Skeletal muscle tissue (tissue), 4 donors: ENCODE data around the gene APOD. TPM values are rescaled to one million over a fixed set of nuclear protein-coding genes. Genes with fewer than 3 reads are reported as not detected.

Experiments used
- H3K27ac ChIP-seq: one replicate; pipeline ENCODE4 v1.7.0; 2013; ENCODE audit warnings: mild to moderate bottlenecking, low read depth, low read length, inconsistent platforms
- H3K27me3 ChIP-seq, 3 donors: one replicate each; pipeline ENCODE4 v1.7.0; 2013; ENCODE audit warnings: low read length in 3 of 3; ENCODE audit not compliant: control insufficient read depth in 3 of 3, insufficient read depth in 3 of 3
- H3K36me3 ChIP-seq, 3 donors: one replicate each; pipeline ENCODE4 v1.7.0; 2013; ENCODE audit warnings: low read length in 3 of 3; ENCODE audit not compliant: control insufficient read depth in 3 of 3, insufficient read depth in 3 of 3
- H3K4me1 ChIP-seq, 3 donors: one replicate each; pipeline ENCODE4 v1.7.0; 2013; ENCODE audit warnings: low read length in 3 of 3, mild to moderate bottlenecking in 3 of 3; ENCODE audit not compliant: control insufficient read depth in 3 of 3, insufficient read depth in 3 of 3
- H3K4me3 ChIP-seq, 3 donors: one replicate each; pipeline ENCODE4 v1.7.0; 2013; ENCODE audit warnings: low read length in 3 of 3
- H3K9ac ChIP-seq, 3 donors: one replicate each; pipeline ENCODE4 v1.7.0; 2013; ENCODE audit warnings: low read length in 3 of 3, mild to moderate bottlenecking in 3 of 3, moderate library complexity in 2 of 3, low read depth in 1 of 3
- H3K9me3 ChIP-seq, 3 donors: one replicate each; pipeline ENCODE4 v1.7.0; 2013; ENCODE audit warnings: low read length in 3 of 3; ENCODE audit not compliant: control insufficient read depth in 3 of 3
- total RNA-seq: library from RNA; depleted of rRNA; stranded (reverse); fragments of >200 nt; gene quantifications from one replicate; pipeline ENCODE4 v1.2.3, GENCODE V29; 2014
- donor health status: Osteomylitis.

The APOD gene
- total RNA-seq, 1 donor from 2014 or later = 20.4 TPM

DNA sequence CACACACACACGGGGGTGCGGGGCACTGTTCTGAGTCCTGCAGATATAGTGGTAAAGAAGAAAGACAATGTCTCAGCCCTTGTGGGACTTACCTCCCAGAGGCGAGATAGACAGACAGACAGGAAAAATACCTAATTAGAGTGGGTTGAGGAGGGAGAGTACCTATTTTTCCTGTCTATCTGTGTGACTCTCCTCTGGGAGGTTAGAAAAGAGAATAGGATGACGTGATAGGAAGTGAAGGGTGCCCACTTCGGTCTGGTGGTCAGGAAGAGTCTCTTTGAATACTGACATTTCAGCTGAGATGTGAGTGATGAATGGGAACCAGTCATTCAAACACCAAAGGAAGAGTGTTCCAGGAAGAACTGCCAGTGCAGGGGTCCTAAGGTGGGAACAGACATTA is 4.1 kb upstream of the APOD start:
- H3K4me1 ChIP-seq = peaks cover 4 to 10% (median 9%) of the 10 kb centered on the region in 3 donors

DNA sequence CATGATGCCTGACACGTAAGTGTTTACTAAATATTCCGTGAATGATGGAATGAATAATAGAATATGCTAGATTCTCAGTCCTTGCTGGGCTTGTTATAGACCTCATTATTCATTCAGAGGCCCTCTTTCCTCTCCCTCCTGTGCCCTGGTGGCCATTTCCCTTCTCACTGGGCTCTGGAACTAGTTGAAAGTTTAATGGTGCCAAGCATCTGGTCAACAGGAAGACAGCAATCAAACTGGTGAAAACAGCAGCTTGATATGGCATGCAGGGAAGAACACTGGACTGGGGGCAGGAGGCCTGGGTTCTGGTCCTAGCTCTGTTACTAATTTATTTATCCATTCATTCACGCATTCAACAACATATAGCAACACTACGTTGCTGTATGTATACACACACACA is 3.7 kb upstream of the APOD start:
- no peak overlapping the region for H3K9ac ChIP-seq
- no peak overlapping the region for H3K4me3 ChIP-seq
- H3K27ac ChIP-seq = no peak overlapping the region
- H3K4me1 ChIP-seq = peaks cover 4 to 10% (median 9%) of the 10 kb centered on the region in 3 donors
- H3K27me3 ChIP-seq = no peaks in the 10 kb centered on the region
- H3K9me3 ChIP-seq = no peaks in the 10 kb centered on the region
- no peaks in the 10 kb centered on the region for H3K36me3 ChIP-seq

More for the DNA sequence above, 4.1 kb upstream of the APOD start:
- Histone ChIP-seq H3K4me3 (no peak overlapping the region), H3K27ac (no peak overlapping the region), H3K27me3 (no peaks in the 10 kb centered on the region), H3K9ac (no peak overlapping the region), H3K36me3 (no peaks in the 10 kb centered on the region), H3K9me3 (no peaks in the 10 kb centered on the region)

DNA sequence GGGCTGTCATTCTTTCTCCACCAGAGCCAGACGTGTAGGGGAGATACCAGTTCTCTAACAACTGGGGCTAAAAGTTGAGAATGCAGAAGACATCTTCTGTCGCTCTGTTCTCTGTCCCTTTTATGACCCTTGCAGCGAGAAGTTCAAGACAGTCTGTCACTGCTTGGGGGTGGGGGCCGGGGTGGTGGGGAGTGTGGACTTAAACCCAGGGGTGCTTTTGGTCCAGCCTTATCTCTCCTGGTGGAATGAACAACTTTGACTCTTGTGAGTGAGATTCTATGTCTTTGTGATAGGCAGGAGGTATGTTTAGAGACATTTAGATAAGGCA is 767 bp upstream of the APOD start:
- Histone ChIP-seq H3K27ac (peak overlapping the region; percentile 13), H3K4me3 (peak overlapping the region in 1 of 3 donors; percentile 10), H3K4me1 (peaks cover 12 to 20% (median 19%) of the 10 kb centered on the region in 3 donors), H3K27me3 (no peaks in the 10 kb centered on the region), H3K9me3 (no peaks in the 10 kb centered on the region), H3K36me3 (no peaks in the 10 kb centered on the region), H3K9ac (no peak overlapping the region)

- Histone ChIP-seq H3K9me3 (no peaks in the 10 kb centered on the region), H3K4me3 (peak overlapping the region in 2 of 3 donors; percentile 15 to 60), H3K4me1 (peaks cover 12 to 26% (median 19%) of the 10 kb centered on the region in 3 donors), H3K27ac (no peak overlapping the region), H3K27me3 (no peaks in the 10 kb centered on the region), H3K36me3 (peaks cover 0 to 2% (median 0%) of the 10 kb centered on the region in 3 donors), H3K9ac (no peak overlapping the region)
Measured at GRCh38 chr3:195582947-195583346, 793 bp downstream of the APOD start.

DNA sequence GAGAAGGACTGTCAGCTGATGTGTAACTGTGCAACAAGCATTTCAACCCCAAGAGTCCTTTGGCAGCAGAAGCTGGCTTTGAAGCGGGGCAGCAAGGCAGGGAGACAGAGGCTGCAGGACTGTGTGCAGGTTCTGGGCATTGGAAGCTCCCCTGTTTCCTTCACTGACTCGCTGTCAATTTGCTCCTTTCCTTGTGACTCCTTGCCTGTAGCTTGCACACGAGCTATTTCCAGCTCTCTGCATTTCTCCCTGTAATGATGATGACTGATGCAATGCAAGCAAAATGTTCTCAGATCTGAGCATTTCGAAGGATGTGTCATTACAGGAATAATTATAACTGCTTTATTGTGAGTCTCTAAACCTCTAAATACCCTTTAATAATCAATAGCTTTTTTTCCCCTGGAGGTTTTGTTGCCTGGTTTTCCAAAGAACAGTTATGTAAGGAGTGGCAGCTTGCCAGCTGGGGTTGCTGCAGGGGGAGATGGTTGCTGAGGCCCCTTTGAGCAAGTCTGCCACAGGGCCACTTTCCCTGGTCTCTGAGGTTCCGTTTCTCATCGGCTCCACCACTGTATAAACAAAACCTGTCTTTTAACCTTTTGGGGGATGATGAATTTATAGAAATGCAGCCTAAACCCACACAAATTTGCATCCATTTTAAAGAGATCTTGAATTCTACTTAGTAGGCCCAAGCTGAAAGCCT is 2.8 kb downstream of the APOD start:
- Histone ChIP-seq H3K36me3 (peaks cover 0 to 2% (median 0%) of the 10 kb centered on the region in 3 donors), H3K4me3 (peak overlapping the region in 1 of 3 donors; percentile 43), H3K9me3 (no peaks in the 10 kb centered on the region), H3K27me3 (no peaks in the 10 kb centered on the region), H3K4me1 (peaks cover 12 to 26% (median 19%) of the 10 kb centered on the region in 3 donors), H3K27ac (no peak overlapping the region), H3K9ac (peak overlapping the region in 2 of 3 donors; percentile 8 to 33)

GRCh38 chr3:195579281-195579680 is 4.5 kb downstream of the APOD start:
- Histone ChIP-seq H3K4me1 (peaks cover 13 to 25% (median 21%) of the 10 kb centered on the region in 3 donors), H3K9ac (no peak overlapping the region), H3K27me3 (no peaks in the 10 kb centered on the region), H3K36me3 (peaks cover 0 to 2% (median 0%) of the 10 kb centered on the region in 3 donors), H3K9me3 (no peaks in the 10 kb centered on the region), H3K4me3 (no peak overlapping the region), H3K27ac (no peak overlapping the region)

GRCh38 chr3:195578565-195578964 is 5.2 kb downstream of the APOD start:
- H3K27ac ChIP-seq = no peak overlapping the region
- no peaks in the 10 kb centered on the region for H3K9me3 ChIP-seq
- H3K27me3 ChIP-seq = no peaks in the 10 kb centered on the region
- H3K4me1 ChIP-seq = peaks cover 20 to 30% (median 25%) of the 10 kb centered on the region in 3 donors
- no peak overlapping the region for H3K4me3 ChIP-seq
- H3K36me3 ChIP-seq = peaks cover 0 to 3% (median 0%) of the 10 kb centered on the region in 3 donors
- H3K9ac ChIP-seq = no peak overlapping the region

DNA sequence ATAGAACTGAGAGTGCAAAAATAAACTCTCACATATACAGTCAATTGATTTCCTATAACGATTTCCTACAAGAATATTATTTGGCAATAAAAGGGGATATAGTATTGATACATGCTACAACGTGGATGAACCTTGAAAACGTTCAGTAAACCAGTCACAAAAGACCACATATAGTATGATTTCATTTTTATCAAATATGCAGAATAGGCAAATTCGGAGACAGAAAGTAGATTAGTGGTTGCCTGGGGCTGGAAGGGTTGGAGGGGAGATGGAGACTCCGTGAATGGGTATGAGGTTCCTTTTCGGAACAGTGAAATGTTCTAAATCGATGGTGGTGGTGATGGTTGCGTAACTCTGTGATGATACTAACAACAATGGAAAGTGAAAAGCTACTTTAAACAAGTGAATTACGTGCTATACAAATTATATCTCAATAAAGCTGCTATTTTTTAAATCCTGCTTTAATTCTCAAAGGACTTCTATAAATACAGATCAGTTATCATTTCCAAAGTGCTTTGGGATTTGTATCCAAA is 6.0 kb downstream of the APOD start:
- Histone ChIP-seq H3K9ac (no peak overlapping the region), H3K36me3 (peaks cover 0 to 6% (median 0%) of the 10 kb centered on the region in 3 donors), H3K27me3 (no peaks in the 10 kb centered on the region), H3K27ac (no peak overlapping the region), H3K4me3 (no peak overlapping the region), H3K9me3 (no peaks in the 10 kb centered on the region), H3K4me1 (peaks cover 24 to 34% (median 27%) of the 10 kb centered on the region in 3 donors)

- Histone ChIP-seq H3K4me1 (peaks cover 17 to 26% (median 19%) of the 10 kb centered on the region in 3 donors), H3K27me3 (no peaks in the 10 kb centered on the region), H3K27ac (peak overlapping the region; percentile 56)
Measured at GRCh38 chr3:195574497-195575304, 9.0 kb downstream of the APOD start.

More at GRCh38 chr3:195574497-195575304, 9.0 kb downstream of the APOD start:
- Histone ChIP-seq H3K4me3 (peak overlapping the region in 2 of 3 donors; percentile 5 to 42), H3K36me3 (peaks cover 0 to 9% (median 0%) of the 10 kb centered on the region in 3 donors), H3K9me3 (no peaks in the 10 kb centered on the region), H3K9ac (peak overlapping the region; percentile 19 to 52 (median 26))
